DMS114 treated with DMSO at 0.1 percent for 48 hours (cell line): Measurements from ENCODE around the gene DNAH10.

Experiments
- DNase-seq: peaks from one replicate; lab custom pipeline; 2025; ENCODE audit not compliant: unreplicated experiment; lab: John Stamatoyannopoulos, UW

DNAH10 gene, protein sequence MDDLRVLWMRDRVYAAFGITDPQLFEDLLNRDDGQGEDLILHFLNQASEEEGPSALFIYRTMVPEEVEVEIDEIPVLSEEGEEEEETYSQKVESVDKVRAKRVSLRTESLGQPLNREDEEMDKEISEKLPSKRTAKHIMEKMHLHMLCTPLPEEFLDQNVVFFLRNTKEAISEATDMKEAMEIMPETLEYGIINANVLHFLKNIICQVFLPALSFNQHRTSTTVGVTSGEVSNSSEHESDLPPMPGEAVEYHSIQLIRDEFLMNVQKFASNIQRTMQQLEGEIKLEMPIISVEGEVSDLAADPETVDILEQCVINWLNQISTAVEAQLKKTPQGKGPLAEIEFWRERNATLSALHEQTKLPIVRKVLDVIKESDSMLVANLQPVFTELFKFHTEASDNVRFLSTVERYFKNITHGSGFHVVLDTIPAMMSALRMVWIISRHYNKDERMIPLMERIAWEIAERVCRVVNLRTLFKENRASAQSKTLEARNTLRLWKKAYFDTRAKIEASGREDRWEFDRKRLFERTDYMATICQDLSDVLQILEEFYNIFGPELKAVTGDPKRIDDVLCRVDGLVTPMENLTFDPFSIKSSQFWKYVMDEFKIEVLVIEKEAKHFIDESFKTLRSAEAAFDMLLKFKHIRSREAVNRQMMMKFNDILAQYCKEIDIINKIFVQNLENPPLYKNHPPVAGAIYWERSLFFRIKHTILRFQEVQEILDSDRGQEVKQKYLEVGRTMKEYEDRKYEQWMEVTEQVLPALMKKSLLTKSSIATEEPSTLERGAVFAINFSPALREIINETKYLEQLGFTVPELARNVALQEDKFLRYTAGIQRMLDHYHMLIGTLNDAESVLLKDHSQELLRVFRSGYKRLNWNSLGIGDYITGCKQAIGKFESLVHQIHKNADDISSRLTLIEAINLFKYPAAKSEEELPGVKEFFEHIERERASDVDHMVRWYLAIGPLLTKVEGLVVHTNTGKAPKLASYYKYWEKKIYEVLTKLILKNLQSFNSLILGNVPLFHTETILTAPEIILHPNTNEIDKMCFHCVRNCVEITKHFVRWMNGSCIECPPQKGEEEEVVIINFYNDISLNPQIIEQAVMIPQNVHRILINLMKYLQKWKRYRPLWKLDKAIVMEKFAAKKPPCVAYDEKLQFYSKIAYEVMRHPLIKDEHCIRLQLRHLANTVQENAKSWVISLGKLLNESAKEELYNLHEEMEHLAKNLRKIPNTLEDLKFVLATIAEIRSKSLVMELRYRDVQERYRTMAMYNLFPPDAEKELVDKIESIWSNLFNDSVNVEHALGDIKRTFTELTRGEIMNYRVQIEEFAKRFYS (N-terminal part only)

DNA sequence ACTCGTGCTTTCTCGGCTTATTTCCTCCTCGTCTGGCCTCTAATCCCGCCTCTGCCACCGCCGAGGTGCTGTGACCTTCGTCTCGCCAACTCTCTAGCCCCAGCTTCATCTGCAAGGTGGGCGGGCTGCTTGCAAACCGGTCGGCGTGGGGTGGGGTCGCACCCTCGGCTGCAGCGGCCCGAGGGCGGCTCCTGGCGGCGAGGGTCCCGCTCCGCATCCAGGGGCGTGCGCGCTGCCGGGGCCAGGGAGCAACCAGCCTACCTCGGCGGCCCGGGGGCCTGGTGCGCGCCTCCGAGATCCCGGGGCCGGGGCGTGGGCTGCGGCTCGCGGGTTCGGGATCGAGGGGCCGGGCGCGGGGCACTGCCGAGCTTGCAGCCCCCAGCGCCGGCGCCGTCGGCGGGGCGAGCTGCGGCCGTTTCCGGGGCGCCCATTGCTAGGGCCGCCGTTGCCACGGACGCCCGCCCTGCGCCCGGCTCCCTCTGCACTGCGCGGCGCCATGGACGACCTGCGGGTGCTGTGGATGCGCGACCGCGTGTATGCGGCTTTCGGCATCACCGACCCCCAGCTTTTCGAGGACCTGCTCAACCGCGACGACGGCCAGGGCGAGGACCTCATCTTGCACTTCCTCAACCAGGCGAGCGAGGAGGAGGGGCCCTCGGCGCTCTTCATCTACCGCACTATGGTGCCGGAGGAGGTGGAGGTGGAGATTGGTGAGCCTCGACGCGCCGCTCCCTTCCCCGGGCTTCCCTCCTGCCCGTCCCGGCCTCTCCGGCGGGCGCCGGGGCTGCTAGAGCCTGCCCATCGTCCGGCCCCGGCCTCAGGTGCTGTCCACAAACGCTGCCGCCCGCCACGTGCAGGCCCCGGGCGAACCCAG lies at the start of gene DNAH10:
DNAH10 (plus strand) TSS at position 461 of the 874 bp plus-strand sequence; CDS start at position 497, 36 bp downstream.
- DNase-seq: peak; percentile 27

- no peak for DNase-seq
These were observed 49.3 kb upstream of the DNAH10 start for GRCh38 chr12:123712780-123713319.

- no peak for DNase-seq
These were observed 48.7 kb upstream of the DNAH10 start for GRCh38 chr12:123713398-123713797.

DNA sequence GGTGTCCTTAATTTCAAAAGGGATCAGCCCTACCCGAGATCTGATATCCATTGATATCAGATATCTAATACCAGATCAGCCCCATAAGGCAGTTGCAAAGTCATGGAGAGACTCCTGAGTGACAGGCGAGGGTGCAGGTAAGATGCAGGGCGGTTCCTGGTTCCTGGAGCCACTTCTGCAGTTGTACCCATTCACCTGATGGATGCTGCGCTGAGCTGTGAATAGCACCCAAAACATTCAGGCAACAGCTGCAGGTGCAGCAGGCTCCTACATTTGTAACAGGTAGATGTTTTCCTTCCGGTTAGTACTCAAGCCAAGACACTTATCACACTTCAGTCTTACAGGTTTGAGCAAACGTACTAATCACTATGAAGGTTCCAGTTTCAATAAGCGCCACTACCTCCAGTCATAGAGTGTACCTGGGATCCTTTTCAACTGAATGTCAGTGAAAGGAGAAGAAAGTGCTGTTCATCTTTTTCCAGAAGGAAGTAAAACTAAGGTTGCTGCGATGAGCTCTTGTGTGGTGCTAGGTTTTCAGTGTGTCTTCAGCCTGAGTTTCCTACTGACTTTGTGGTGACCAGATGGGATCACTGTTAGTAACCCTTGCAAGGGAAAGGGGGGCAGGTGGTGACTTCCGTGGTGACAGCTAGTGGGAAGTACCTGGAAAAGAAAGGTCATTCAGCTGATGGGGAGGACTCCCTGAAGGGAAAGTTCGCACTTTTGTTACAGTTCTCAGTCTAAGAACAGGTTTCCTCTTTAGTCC lies 48.1 kb upstream of the DNAH10 start:
- DNase-seq: no peak

DNA sequence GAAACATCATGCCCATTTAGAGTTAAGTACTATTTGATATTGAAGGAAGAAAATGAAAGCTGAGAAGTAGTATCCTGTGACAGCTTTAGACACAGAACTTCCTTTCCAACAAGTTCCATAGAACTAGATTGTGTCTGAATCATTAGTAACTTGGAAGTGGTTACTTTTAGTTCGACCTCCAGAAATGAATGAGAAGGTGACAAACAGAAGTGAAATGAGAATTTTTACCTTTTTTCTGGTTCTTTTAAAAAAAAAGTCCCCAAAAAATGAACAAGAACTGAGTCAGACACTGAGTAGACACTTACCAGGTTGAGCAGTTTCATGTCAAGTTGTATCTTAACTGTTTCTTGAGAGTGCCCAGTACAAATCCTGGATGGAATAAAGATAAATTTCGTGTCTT lies 46.9 kb upstream of the DNAH10 start:
- no peak for DNase-seq

DNA sequence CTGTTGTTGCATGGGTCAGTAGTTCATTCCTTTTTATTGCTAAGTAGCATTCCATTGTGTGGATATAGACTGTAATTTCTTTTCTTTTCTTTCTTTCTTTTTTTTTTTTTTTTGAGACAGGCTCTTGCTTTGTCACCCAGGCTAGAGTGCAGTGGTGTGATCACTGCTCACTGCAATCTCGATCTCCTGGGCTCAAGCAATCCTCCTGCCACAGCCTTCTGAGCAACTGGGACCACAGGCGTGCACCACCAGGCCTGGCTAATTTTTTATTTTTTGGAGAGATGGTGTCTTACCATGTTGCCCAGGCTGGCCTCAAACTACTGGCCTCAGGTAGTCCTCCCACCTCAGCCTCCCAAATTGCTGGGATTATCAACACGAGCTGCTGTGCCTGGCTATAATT lies 44.8 kb upstream of the DNAH10 start:
- DNase-seq: no peak

- no peak for DNase-seq
These were observed 41.8 kb upstream of the DNAH10 start for GRCh38 chr12:123720141-123720814.

- no peak for DNase-seq
These were observed 40.9 kb upstream of the DNAH10 start for GRCh38 chr12:123721245-123721644.

DNA sequence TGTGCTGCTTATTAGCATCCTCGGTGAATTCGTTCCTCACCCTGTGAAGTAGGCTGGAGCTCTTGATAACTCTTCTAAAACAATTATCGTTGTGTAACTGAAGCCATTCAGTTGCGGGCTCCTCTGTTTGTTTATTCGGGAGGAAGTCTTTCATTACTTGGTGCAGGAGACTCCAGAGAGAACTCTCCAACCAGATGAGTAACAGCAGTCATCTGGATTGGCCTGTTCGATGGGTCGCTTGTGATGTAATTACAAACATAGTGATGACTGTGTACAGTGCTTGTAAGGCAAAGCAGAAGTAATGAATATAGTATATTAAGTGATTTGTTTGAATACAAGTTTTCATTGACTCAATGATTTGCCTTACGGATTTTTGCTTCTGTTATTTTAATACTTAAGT lies 39.1 kb upstream of the DNAH10 start:
- no peak for DNase-seq

DNA sequence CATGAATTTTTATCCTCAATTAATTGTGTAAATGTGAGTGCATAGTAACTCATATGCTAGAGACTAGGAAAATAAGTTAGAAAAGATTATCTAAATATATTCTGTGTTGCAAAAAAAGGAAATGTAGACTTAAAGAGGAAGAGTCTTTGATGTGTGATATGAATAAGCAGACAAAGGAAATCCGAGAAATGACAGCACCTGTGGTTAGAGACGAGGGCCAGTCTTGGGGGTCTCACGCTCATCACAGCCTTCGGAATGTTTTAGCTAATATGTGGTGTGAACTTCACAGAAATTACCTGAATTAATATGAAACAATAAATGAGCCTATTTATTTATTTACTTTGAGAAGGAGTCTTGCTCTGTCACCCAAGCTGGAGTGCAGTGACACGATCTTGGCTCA lies 38.3 kb upstream of the DNAH10 start:
- DNase-seq: no peak

GRCh38 chr12:123726244-123726643 lies 35.9 kb upstream of the DNAH10 start:
- DNase-seq: no peak

GRCh38 chr12:123726962-123727361 lies 35.1 kb upstream of the DNAH10 start:
- DNase-seq: no peak

GRCh38 chr12:123727878-123728277 lies 34.2 kb upstream of the DNAH10 start:
- DNase-seq: no peak

DNA sequence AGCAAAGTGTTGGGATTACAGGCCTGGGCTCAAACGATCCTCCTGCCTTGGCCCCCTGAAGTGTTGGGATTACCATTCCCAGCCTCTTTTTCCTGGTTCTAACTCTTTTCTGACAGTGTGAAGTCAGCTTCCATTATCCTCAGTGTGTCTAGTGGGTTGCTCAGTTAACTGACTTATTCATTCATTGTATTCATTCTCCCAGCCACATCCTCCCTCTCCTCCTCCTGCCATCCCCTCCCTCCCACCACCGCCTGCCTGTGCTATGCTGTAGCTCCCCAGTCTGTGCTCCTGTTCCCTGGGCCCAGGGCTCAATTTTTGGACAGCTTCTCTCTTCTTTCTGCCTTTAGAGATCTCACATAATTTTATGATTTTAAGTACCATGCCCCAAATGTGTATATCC lies 30.5 kb upstream of the DNAH10 start:
- DNase-seq: no peak

- no peak for DNase-seq
These were observed 29.9 kb upstream of the DNAH10 start for GRCh38 chr12:123732251-123732650.

DNA sequence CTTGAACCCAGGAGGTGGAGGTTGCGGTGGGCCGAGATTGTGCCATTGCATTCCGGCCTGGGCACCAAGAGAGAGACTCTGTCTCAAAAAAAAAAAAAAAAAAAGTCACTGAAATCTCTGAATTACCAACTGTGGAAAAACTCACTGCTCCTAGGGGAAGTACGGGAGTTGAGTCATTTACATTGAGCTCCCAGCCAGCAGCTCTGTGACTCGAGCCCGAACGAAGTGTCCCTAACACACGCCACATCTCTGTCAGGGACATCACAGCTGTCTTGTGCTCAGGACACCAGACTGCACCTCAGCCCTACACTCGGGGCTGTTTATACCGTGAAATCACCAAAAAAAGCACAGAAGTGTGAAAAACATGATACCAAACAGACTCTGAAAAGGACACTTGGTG lies 28.9 kb upstream of the DNAH10 start:
- DNase-seq: no peak

DNA sequence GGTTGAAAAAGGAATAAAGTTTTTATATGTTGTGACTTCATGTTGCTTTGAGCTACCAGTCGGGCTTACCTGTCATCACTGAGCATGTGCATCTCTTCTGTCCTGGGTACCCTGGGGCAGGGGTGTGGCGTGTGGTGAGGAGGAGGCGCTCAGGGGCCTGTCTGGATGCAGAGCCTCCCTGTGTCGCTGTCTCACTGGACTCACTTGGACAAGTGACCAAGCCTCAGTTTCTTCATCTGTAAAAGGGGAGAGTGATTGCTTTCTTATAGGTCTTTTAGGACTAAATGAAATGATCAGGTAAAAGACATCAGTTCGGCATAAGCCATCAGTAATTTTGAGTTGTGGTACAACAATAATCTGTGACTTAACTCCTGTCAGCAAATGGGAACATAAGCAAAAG lies 27.8 kb upstream of the DNAH10 start:
- DNase-seq: no peak

DNA sequence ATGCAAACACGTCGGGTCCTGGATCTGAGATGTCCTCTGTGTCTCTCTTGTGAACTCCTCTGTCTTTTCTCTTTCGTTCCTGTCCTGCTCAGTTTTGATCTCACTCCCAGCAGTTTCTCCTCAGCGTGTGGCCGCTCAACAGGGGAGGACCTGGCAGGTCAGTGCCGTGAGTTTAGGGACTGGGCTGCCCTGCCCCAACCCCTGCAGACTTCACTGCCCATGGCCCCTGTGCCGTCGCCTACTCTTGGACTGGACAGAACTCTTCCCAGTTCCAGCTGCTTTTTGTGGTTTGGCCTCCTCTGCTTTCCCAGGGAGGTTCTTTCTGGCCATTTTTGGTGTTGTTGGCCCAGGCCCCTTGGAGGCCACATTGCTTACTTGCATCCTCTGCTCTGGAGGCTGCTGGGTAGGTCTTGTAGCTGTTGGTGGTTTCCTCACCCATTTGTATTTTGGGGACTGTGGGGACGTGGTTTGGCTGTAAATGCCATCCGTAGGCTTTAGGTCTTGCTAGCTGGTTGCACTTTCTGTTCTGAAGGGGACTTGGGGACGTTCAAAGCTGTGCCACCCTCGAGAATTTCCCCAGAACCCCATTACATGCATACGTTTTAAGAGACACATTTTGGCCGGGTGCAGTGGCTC lies 20.0 kb upstream of the DNAH10 start:
- no peak for DNase-seq
